Peyer's patch (tissue), 4 donors: ENCODE data around the gene ORAI2. TPM values are rescaled to one million over a fixed set of nuclear protein-coding genes. Genes with fewer than 3 reads are reported as not detected.
"Not testable (repeated sequence)": the region's sequence is repeated elsewhere in the genome, so short reads cannot be mapped to it uniquely, and the experiment has no call there.

Experiments used
- DNase-seq, 3 donors: peaks; one replicate each; pipeline ENCODE4 v3.0.0-alpha.2; 2017 to 2019
- H3K27ac ChIP-seq, 4 donors: fragments of 200-600 bp; sonication (generic); one replicate each; pipeline ENCODE4 v1.5.1; 2016 to 2019
- H3K27me3 ChIP-seq, 2 donors: fragments of 200-600 bp; sonication (generic); one replicate each; pipeline ENCODE4 v1.5.1; 2019
- H3K36me3 ChIP-seq, 3 donors: fragments of 200-600 bp; sonication (generic); one replicate each; pipeline ENCODE4 v1.5.1; 2016 to 2019
- H3K4me1 ChIP-seq, 4 donors: fragments of 200-600 bp; sonication (generic); one replicate each; pipeline ENCODE4 v1.5.1; 2016 to 2019
- H3K4me3 ChIP-seq, 4 donors: fragments of 200-600 bp; sonication (generic); 1 replicate in 3 of 4; 2 replicates in 1 of 4; pipeline ENCODE4 v1.5.1; 2016 to 2019; ENCODE audit warnings: mild to moderate bottlenecking in 1 of 4
- H3K9me3 ChIP-seq, 4 donors: fragments of 200-600 bp; sonication (generic); one replicate each; pipeline ENCODE4 v1.5.1; 2016 to 2019; ENCODE audit warnings: mild to moderate bottlenecking in 1 of 4
- POLR2A ChIP-seq, 2 donors: fragments of 450-650 bp; IDR thresholded peaks; one replicate each; pipeline ENCODE4 v1.5.1; 2017; ENCODE audit warnings: antibody characterized with exemption in 2 of 2, mild to moderate bottlenecking in 2 of 2, moderate library complexity in 2 of 2
- total RNA-seq, 4 donors: library from RNA; depleted of rRNA; stranded (reverse); fragments of >200 nt; gene quantifications; one replicate each; pipeline ENCODE4 v1.1.0, GENCODE V29; 2016
- TF ChIP-seq, protein P1 (sequence below), 6 experiments: fragments of 450-650 bp in 4 of 6; fragments of 200-600 bp in 2 of 6; sonication (generic) in 1 of 6; IDR thresholded peaks; one replicate each; pipeline ENCODE4 v1.5.1; 2017 to 2019; ENCODE audit warnings: antibody characterized with exemption in 6 of 6, mild to moderate bottlenecking in 3 of 6, moderate library complexity in 1 of 6

ORAI2 gene
- total RNA-seq, 4 donors from 2014 or later: 2.1 to 39.6 (median 4.2) TPM

DNA sequence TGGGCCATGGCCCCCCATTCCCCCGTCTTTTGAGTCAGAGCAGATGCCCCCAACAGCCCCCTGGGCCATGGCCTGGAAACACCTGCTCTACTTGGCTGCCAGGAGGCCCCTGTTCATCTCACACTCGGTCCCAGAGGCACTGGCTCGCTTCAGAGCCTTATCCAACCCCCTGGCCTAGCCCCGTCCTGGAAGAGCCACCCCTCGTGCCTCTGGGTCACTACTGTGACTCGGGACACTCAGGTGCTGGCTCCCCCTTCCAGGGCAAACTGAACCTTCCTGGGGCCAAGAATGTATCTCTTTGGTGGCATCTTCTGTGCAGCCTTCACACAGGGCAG, 38.4 kb downstream of the ORAI2 start:
- TF ChIP-seq POLR2A (IDR thresholded peaks at IDR 0.05): no peak
- TF ChIP-seq, protein P1, sequence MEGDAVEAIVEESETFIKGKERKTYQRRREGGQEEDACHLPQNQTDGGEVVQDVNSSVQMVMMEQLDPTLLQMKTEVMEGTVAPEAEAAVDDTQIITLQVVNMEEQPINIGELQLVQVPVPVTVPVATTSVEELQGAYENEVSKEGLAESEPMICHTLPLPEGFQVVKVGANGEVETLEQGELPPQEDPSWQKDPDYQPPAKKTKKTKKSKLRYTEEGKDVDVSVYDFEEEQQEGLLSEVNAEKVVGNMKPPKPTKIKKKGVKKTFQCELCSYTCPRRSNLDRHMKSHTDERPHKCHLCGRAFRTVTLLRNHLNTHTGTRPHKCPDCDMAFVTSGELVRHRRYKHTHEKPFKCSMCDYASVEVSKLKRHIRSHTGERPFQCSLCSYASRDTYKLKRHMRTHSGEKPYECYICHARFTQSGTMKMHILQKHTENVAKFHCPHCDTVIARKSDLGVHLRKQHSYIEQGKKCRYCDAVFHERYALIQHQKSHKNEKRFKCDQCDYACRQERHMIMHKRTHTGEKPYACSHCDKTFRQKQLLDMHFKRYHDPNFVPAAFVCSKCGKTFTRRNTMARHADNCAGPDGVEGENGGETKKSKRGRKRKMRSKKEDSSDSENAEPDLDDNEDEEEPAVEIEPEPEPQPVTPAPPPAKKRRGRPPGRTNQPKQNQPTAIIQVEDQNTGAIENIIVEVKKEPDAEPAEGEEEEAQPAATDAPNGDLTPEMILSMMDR (IDR thresholded peaks at IDR 0.05): no peak
- H3K4me3 ChIP-seq: no peak overlapping the region
- H3K27ac ChIP-seq: no peak overlapping the region
- peaks cover 0 to 43% (median 0%) of the 10 kb centered on the region in 3 donors for H3K36me3 ChIP-seq
- DNase-seq: peak in 1 of 3 donors; percentile 44
- peaks cover 0 to 11% (median 4%) of the 10 kb centered on the region in 4 donors for H3K4me1 ChIP-seq
- no peaks in the 10 kb centered on the region for H3K27me3 ChIP-seq
- H3K9me3 ChIP-seq: no peaks in the 10 kb centered on the region

DNA sequence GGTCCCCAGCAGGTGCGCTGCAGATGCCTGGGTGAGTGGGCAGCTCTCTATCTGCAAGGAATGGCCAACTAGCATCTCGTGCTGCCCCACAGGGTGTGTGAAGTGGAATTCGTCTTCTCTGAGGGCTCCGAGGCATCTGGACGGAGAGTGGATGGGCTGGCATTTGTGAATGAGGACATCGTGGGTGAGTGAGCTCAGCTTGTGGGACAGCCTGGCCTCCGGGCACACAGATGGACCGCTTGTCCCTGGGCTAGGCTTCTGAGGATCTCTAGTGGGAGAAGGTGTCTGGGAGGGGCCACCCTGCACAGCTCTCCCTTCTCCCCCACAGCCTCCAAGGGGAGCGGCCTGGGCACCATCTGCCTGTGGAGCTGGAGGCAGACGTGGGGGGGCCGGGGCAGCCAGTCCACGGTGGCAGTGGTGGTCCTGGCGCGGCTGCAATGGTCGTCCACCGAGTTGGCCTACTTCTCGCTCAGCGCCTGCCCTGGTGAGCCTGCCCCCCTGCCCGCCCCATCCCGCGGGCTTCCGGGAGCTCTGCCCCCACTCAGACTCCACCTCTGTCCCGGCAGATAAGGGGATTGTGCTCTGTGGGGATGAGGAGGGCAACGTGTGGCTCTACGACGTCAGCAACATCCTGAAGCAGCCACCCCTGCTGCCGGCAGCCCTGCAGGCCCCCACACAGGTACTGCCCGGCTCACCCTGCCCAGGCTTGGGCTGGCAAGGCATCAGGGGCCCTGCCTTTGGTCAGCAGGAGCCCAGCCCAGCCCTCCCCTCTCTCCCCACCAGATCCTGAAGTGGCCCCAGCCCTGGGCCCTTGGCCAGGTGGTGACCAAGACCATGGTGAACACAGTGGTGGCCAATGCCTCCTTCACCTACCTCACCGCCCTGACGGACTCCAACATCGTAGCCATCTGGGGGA, 39.0 kb downstream of the ORAI2 start:
- Histone ChIP-seq H3K4me1 (peaks cover 0 to 9% (median 4%) of the 10 kb centered on the region in 4 donors), H3K4me3 (no peak overlapping the region), H3K36me3 (peaks cover 0 to 43% (median 0%) of the 10 kb centered on the region in 3 donors), H3K9me3 (no peaks in the 10 kb centered on the region), H3K27ac (no peak overlapping the region), H3K27me3 (no peaks in the 10 kb centered on the region)
- DNase-seq: peak in 2 of 3 donors; percentile 15 to 41
- TF ChIP-seq, protein P1 (IDR thresholded peaks at IDR 0.05): no peak
- no peak for TF ChIP-seq POLR2A (IDR thresholded peaks at IDR 0.05)

DNA sequence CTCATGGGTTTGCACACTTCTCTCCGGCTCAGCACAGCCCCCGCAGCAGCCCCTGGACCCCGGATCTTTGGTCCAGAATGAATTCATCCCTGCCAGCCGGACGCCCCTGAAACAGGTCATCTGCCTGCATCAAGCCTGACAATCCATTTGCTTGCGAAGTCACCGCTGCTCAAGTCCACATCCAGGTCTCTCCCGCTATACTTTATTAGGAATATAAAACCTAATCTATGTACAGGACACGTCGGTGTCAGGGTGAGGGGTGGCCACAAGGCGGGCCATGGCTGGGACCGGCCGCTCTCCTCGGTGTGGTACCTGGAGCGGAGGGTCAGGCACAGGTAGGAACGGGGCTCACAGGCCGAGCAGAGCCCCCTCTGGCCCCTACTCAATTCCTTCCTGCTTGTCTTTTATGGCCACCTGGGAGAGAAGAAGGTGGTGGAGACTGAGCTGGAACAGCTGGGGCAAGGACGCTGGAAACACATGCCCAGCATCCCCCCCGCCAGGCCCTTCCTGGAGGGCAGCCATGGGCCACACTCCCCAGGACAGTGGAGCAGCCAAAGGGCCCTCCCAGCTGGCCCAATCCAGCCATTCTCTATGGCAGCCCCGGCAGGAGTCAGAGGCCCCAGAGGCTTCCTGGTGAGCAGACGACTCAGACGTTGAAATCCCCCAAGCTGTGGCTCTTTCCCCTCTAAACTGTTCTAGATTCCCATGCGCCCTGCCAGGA, 40.1 kb downstream of the ORAI2 start:
- Histone ChIP-seq H3K9me3 (no peaks in the 10 kb centered on the region), H3K4me3 (no peak overlapping the region), H3K36me3 (peaks cover 0 to 33% (median 0%) of the 10 kb centered on the region in 3 donors), H3K27me3 (no peaks in the 10 kb centered on the region), H3K27ac (no peak overlapping the region), H3K4me1 (peaks cover 0 to 9% (median 4%) of the 10 kb centered on the region in 4 donors)
- peak in 2 of 3 donors; percentile 13 to 45 for DNase-seq
- TF ChIP-seq, protein P1 (IDR thresholded peaks at IDR 0.05): no peak
- no peak for TF ChIP-seq POLR2A (IDR thresholded peaks at IDR 0.05)

DNA sequence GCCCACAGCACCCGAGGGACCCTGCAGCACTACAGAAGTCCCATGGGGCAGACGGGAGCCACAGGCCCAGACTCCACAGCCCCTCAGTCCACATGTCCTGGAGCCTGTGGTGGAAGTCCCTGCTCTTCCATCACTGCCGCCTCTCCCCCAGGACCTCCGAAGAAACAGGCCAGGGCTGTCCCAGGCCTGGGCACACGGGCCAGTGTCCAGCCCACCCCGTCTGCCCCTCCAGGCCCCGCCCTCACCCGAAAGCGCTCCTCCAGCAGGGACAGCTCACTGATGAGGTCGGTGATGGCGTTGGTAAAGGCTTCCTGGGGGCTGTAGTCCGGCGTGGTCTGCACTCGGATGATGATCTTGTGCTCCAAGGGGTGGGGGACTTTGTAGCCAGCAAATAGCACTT, 40.7 kb downstream of the ORAI2 start:
- H3K27ac ChIP-seq, H3K4me3 ChIP-seq, DNase-seq, H3K9me3 ChIP-seq, H3K4me1 ChIP-seq, H3K27me3 ChIP-seq: not testable (repeated sequence)
- H3K36me3 ChIP-seq: peaks cover 0 to 28% (median 0%) of the 10 kb centered on the region in 3 donors

DNA sequence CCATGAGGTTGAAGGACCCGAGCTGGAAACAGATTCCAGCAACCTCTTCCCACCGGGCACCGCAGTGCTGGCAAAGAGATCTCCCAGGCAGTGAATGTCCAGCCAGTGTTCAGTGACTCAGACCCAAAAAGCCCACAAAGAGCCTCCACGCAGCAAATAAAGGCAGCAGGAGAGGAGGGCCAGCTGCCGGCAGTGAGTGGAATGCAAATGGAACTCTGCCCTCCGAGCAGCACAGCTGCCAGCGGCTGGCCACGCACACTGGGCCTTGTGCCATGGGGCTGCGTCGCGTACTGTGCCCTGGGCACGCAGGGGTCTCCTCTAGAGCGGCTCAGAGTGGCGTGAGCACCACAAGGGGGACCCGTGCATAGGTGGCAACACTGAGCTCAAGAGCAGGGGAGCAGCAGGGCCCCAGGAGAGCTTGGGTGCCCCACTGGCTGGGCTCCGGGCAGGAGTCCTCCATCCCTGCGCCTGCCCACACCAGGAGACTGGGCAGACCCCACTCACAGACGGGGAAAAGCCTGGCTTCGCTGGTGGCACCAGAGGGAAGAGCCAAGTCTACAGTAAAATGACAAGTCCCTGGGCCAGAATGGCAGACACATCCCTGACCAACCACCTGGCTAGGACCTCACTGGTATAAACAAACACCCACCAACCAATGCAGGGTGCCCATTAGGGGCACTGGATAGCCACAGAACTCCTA, 41.5 kb downstream of the ORAI2 start:
- peaks cover 0 to 25% (median 0%) of the 10 kb centered on the region in 3 donors for H3K36me3 ChIP-seq
- H3K27ac ChIP-seq, DNase-seq, H3K9me3 ChIP-seq, H3K4me3 ChIP-seq, H3K4me1 ChIP-seq, H3K27me3 ChIP-seq: not testable (repeated sequence)

DNA sequence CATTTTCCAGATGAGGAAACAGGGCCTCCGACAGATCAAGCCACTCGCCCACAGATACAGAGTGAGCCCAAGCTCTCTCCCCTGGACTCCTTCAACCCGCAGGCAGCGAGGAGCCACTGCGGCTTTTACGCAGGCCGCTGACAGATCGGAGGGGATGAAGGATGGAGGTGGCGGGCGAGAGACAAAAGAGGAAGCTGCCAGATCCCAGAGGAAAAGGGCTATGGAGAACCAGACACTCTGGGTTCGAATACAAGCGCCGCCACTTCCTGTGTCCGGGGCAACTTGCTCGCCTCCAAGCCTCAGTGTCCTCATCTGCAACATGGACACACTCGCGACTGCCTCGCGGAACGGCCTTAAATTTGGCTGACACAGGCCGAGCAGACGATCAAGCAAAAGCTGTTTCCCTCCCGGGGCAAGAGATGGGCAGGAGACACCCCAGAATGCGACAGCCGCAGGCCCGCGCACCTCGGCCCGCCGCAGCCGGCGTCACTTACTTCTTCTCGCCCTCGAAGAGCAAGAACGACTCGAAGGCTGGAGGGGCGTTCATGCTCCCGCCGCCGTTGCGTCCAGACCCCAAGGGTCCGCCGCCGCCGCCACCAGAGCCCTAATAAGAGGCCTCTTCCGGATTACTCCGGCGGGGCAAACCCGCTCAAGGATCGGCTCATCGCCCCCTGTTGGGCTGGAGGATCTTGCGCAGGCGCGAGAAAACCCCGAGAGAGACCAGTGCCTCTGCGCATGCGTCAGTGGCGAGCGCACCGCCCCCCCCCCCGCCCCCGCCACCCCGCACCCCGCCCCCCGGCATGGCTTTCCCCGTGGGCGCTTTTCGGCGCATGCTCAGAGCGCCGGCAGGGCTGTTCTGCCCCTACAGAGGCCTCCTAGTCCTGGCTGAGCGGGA, 45.2 kb downstream of the ORAI2 start, which contains the start of gene POLR2J:
TSS of gene POLR2J (minus strand) at position 609 of the 895 bp plus-strand sequence. CDS start at position 547, 62 bp downstream.
- TF ChIP-seq, protein P1 (IDR thresholded peaks at IDR 0.05): peak in 4 of 6 experiments; percentile 29 to 69 (median 56)
- H3K36me3 ChIP-seq: peaks cover 0 to 12% (median 0%) of the 10 kb centered on the region in 3 donors
- H3K27ac ChIP-seq: peak within 1 kb of the TSS in 3 of 4 donors; percentile 65 to 73 (median 69)
- not testable (repeated sequence) for H3K27me3 ChIP-seq, H3K9me3 ChIP-seq, H3K4me1 ChIP-seq
- H3K4me3 ChIP-seq: peak within 1 kb of the TSS; percentile 40 to 62 (median 56)
- DNase-seq: peak; percentile 83 to 96 (median 86)

DNA sequence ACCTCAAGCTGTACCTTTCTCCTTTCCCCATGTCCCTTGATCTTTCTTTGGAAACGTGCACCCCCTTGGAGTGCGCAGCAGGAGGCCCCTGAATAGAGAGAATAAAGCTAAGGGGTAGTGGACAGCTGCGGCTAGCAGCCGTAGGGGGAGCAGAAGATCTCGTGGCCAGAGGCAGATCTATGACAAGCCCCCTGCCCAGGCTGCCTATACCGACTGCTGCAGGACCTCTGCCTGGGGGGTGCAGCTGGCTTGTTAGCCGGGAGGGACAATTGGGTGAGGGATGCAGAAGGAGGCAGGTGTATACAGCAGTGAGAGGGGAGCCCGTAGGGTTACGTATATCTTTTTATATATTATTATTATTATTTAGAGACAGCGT, 45.8 kb downstream of the ORAI2 start:
- H3K9me3 ChIP-seq, H3K27ac ChIP-seq, H3K36me3 ChIP-seq: not testable (repeated sequence)

More for the DNA sequence above, 45.8 kb downstream of the ORAI2 start:
- not testable (repeated sequence) for H3K4me3 ChIP-seq, H3K27me3 ChIP-seq, DNase-seq, H3K4me1 ChIP-seq
